K562 (cell line): ENCODE data around the gene PTPRM.

Experiments
- BHLHE40 ChIP-seq: IDR thresholded peaks from 2 replicates; pipeline ENCODE4 v1.6.1; 2011; ENCODE audit warnings: low read length, improper control_type of control experiment
- JUN ChIP-seq, 2 experiments: sonication (generic) in 1 of 2; formaldehyde crosslinking in 1 of 2; IDR thresholded peaks; 2 replicates each; pipeline versions ENCODE4 v1.6.1 to v1.8.0; 2012 to 2022; ENCODE audit warnings: borderline replicate concordance in 2 of 2, mild to moderate bottlenecking in 2 of 2, improper control_type of control experiment in 1 of 2, low read depth in 1 of 2, low read length in 1 of 2, missing genetic modification reagents in 1 of 2
- MLX ChIP-seq, 2 experiments: fragments of 450-650 bp in 1 of 2; sonication (generic) in 1 of 2; formaldehyde crosslinking; conservative IDR thresholded peaks; 2 replicates each; pipeline versions ENCODE4 v1.4.0 to v1.8.1; 2020 to 2022; ENCODE audit warnings: mild to moderate bottlenecking in 1 of 2, missing genetic modification reagents in 1 of 2
- PATZ1 ChIP-seq: fragments of 250-450 bp; sonication (Bioruptor Pico); IDR thresholded peaks from 2 replicates; pipeline ENCODE4 v1.5.0; 2020; ENCODE audit warnings: mild to moderate bottlenecking, borderline replicate concordance
- ZBTB40 ChIP-seq, 2 experiments: fragments of 450-650 bp in 1 of 2; sonication (generic) in 1 of 2; formaldehyde crosslinking in 1 of 2; IDR thresholded peaks; 2 replicates each; pipeline versions ENCODE4 v1.7.1 to v1.9.0; 2016 to 2022; ENCODE audit warnings: inconsistent platforms in 1 of 2, mild to moderate bottlenecking in 1 of 2, missing genetic modification reagents in 1 of 2
- ZNF57 ChIP-seq: fragments of 450-650 bp; formaldehyde crosslinking; IDR thresholded peaks from 2 replicates; pipeline ENCODE4 v1.4.0; 2020; ENCODE audit warnings: mild to moderate bottlenecking, moderate library complexity
- TF ChIP-seq, protein P1 (sequence below), 3 experiments: IDR thresholded peaks in 2 of 3; conservative IDR thresholded peaks in 1 of 3; 2 replicates each; pipeline ENCODE4 v1.5.1; 2011 to 2012; ENCODE audit warnings: low read length in 3 of 3, mild to moderate bottlenecking in 3 of 3, control low read depth in 2 of 3, improper control_type of control experiment in 1 of 3, inconsistent platforms in 1 of 3, low read depth in 1 of 3, mixed read lengths in 1 of 3, moderate library complexity in 1 of 3; ENCODE audit not compliant: insufficient read depth in 2 of 3

GRCh38 chr18:8177330-8178016, 610.4 kb downstream of the PTPRM start:
- no peak for TF ChIP-seq ZNF57 (CRISPR knock-in tag)
- TF ChIP-seq ZBTB40 (IDR thresholded peaks at IDR 0.05) = no peak
- no peak for TF ChIP-seq ZBTB40 (CRISPR knock-in tag; IDR thresholded peaks at IDR 0.05)
- TF ChIP-seq PATZ1 = no peak
- TF ChIP-seq JUN (IDR thresholded peaks at IDR 0.05; ENCODE audit: borderline replicate concordance, low read depth, low read length) = no peak
- TF ChIP-seq JUN (CRISPR knock-in tag; IDR thresholded peaks at IDR 0.05; ENCODE audit: borderline replicate concordance) = no peak
- TF ChIP-seq MLX (CRISPR knock-in tag; conservative IDR thresholded peaks at IDR 0.05) = no peak
- TF ChIP-seq, protein P1, sequence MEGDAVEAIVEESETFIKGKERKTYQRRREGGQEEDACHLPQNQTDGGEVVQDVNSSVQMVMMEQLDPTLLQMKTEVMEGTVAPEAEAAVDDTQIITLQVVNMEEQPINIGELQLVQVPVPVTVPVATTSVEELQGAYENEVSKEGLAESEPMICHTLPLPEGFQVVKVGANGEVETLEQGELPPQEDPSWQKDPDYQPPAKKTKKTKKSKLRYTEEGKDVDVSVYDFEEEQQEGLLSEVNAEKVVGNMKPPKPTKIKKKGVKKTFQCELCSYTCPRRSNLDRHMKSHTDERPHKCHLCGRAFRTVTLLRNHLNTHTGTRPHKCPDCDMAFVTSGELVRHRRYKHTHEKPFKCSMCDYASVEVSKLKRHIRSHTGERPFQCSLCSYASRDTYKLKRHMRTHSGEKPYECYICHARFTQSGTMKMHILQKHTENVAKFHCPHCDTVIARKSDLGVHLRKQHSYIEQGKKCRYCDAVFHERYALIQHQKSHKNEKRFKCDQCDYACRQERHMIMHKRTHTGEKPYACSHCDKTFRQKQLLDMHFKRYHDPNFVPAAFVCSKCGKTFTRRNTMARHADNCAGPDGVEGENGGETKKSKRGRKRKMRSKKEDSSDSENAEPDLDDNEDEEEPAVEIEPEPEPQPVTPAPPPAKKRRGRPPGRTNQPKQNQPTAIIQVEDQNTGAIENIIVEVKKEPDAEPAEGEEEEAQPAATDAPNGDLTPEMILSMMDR (IDR thresholded peaks at IDR 0.05 in 2 of 3, conservative IDR thresholded peaks at IDR 0.05 in 1 of 3; ENCODE audit: insufficient read depth in 2 of 3, low read depth in 1 of 3, low read length in 3 of 3) = no peak
- TF ChIP-seq BHLHE40 = no peak
